HG03025 (cell line): ENCODE measurements around the gene EGF.

Source experiments
- ATAC-seq: cut with Tn5 transposase; IDR thresholded peaks from one replicate; pipeline ENCODE4 v1.9.1; 2021; ENCODE audit warnings: mild to moderate bottlenecking, moderate library complexity; ENCODE audit not compliant: unreplicated experiment, low FRiP score

EGF gene

DNA sequence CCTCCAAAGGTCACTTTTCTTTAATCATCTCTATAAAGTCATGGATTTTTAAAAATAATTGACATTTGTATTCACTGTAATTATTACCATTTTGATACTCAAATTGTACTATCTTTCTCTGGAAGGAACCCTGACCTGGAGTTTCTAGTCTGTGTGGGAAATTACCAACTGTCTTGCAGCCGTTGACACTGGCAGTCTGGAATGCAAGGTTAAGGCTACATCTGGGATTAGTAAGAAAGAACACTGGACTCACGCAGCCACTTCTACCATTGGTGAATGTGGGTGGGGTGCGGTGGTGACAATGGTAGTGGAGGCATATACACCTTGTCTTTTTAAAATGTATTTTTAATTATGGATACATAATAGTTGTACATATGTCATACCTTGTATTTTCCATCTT lies 40.9 kb downstream of the EGF start:
- no peak for ATAC-seq

DNA sequence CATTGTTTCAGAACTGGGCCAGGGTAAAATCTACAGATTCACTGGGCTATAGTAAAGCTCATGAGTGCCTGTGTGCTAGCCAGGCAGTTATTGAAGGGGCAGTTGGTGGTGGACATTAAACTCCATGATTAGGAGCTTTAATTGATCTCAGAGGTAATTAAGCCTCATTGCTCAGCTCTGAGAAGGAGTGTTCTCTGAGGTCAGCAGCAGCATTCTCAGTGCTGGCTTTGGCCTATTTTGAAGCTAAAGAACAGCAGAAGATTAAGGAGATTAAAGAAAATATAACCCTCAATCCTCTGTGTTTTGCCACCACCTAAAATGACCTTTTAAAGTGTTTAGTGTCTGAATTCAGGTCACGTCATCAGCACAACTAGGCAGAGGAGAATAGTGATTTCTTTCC lies 42.5 kb downstream of the EGF start:
- ATAC-seq = no peak

DNA sequence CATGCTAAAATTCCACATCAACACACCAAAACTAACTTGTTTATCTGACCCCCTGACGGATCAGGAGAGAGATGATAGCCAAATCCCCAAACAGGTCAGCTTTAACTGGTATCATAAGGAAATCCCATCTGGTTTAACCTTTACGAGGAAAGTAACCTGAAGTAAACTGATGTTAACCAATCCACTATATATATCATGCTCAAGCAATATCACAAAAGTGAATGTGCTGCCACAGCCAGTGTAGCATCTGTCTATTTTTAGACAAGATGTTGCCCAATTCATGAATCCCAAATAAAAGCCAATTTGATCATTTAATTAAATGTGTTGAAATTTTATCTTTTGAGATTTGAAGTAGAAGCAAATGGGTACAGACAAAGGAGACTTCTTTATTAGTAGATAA lies 44.5 kb downstream of the EGF start:
- no peak for ATAC-seq

DNA sequence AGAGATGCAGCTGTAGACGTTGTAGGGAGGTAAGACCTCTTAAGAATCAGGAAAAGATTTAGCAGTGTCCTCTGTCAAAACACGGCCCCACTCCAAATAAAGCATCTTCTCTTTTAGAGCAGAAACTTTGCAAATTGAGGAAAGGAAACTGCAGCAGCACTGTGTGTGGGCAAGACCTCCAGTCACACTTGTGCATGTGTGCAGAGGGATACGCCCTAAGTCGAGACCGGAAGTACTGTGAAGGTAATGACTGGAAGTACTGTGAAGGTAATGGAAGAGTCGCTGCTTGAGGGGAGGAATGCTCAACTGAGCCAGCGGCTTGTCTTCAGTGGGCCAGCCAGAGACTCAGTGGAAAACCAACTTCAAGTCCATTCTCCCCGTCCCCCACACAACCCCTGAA lies 46.5 kb downstream of the EGF start:
- ATAC-seq = no peak

DNA sequence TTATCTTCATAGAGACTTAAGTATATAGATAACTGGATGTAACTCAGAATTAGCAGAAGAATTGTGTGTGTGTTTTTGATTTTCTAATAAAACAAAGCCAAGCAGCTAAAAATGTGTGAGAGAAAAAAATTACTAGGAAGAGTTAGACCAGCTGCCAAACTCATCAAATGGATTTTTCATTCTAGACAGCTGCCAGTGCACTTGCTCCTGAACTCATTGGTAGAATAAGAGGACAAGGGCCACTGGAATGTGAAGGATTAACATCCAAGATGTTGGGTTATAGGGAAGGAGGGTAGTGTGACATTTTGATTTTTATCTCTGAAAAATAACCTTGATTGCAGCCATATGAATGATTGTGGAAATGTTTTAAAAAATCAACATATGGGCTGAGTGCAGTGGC lies 49.7 kb downstream of the EGF start:
- no peak for ATAC-seq

DNA sequence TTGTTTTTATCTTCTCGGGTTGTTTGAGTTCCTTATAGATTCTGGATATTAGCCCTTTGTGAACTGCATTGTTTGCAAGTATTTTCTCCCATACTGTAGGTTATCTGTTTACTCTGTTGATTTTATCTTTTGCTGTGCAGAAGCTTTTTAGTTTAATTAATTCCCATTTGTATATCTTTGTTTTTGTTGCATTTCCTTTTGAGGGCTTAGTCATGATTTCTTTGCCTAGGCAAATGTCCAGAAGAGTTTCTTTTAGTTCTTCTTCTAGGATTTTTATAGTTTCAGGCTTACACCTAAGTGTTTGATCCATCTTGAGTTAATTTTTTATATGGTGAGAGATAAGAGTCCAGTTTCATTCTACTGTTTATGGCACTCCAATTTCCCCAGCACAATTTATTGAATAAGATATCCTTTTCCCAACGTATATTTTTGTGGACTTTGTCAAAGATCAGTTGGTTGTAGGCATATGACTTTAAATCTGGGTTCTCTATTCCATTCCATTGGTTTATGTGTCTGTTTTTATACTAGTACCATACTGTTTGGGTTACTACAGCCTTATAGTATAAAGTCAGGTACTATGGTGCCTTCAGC lies 54.3 kb downstream of the EGF start:
- ATAC-seq = no peak

DNA sequence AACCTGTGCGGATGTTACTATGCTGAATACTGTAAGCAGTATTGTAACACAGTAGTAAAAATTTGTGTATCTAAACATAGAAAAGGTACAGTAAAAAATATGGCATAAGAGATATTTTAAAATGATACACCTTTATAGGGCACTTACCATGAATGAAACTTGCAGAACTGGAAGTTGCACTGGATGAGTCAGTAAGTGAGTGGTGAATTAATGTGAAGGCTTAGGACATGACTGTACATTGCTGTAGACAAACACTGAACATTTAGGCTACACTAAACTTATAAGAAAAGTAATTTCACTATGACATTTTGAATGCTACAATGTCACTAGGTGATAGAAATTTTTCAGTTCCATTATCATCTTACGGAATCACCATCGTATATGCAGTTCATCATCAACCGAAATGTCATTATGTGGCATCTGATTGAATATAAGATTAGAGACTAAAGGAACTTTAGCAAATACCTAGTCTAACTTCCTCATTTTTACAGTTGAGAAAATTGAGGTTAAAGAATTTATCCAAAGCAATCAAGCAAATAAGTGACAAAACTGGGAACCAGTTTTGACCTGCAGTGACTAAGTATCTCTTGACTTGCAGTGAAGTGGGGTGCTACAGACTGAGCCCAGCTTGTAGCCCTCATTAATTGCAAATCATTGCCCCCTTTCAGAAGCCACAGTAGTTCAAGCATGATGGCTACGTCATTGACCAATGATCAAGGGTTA lies 55.3 kb downstream of the EGF start:
- no peak for ATAC-seq

DNA sequence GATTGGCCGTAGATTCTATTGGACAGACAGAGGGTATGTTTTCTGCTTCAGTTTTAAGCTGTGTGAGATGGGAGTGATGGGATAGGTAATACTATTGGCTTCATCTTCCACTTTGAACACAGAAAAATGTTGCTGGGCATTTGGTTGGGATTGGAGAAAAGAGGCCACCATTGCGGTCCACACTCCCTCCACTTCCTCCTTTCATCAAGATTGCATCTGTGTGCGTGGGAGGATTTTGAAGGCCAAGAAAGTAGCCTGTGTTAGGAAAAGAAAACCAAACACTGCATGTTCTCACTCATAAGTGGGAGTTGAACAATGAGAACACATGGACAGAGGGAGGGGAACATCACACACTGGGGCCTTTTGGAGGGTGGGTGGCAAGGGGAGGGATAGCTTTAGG lies 56.4 kb downstream of the EGF start:
- ATAC-seq = no peak

DNA sequence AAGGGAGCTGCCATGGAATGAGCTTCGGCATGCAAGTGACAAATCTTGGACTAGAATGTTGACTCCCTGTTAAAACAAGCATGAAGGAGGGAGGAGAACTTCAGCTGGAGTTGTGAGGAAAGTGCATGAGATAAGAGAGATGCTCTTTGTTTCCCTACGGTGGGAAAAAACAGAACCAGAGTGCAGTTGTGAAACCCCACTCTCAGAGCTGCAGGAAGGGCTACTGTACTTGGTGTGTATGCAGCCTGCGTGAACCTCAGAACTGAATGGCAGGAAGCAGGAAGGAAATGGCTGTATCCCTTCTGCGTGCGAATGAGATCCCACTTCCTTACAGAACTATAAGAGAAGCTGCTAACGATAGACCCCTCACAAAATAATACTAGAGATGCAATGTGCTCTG lies 57.2 kb downstream of the EGF start:
- ATAC-seq = no peak

DNA sequence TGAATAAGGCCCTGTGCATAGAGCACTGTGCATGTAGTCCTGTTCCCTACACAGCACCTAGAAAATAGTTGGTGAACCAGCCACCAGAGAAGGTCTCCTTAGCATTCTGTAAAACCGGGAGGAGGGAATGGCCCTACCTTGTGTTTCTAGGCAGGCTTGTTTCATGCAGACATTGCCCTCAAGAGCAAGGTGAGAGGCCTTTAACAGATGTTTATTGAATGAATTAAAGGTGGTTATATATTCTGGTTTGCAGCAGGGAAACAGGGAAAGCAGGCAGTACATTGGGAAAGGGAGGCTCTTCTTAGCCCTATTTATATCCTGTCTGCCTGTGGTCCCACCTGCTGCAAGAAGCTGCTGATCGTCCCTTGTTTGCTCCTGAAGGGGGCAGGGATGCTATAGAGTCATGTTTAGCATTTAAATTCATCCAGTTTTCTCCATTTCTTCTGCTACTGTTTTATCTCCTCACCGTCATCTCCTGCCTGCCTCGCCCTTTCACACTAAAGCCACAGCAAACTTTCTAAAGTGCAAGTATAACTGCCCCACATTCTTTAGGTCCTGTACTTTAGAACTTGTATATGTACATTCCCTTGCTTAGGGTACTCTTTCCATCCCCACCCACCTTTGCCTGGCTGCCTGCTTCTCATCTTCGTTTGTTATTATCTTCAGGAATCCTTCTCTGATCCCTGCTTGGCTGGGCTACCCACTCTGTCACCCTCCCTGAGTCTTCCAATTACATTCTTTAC lies 60.3 kb downstream of the EGF start:
- no peak for ATAC-seq

DNA sequence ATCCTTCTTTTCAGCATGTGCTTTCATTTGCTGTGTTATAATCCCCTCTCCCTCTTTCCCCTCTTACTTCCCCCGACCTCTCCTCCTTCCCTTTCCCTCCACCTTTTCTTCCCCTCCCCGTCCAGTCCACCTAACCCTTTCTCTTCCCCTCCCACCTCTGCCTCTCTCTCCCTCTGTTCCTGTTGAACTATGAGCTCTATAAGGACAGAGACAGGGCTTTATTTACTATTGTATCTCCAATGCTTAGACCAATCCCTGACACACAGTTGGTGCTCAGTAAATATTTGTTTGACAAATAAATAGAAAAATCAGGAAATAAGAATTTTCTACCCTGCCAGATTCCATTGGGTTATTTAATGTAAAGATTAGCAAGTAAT lies 60.8 kb downstream of the EGF start:
- ATAC-seq = no peak

DNA sequence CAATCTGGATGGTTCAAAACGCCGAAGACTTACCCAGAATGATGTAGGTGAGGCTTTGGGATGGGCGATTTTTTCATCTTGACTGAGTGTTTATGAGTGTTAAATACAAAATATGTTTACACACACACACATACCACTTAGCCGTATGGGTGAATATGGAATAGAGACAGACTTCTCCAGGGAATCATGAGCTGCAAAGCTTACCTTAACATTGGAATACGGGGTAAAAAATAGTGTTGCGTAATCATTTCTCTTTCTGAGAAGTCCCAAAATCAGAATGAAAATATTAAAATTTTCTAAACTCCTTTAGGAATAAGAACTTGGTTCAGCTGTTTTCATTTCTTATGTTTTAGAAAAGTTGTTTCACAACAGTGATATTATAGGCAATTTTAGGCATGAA lies 63.5 kb downstream of the EGF start:
- ATAC-seq = no peak

DNA sequence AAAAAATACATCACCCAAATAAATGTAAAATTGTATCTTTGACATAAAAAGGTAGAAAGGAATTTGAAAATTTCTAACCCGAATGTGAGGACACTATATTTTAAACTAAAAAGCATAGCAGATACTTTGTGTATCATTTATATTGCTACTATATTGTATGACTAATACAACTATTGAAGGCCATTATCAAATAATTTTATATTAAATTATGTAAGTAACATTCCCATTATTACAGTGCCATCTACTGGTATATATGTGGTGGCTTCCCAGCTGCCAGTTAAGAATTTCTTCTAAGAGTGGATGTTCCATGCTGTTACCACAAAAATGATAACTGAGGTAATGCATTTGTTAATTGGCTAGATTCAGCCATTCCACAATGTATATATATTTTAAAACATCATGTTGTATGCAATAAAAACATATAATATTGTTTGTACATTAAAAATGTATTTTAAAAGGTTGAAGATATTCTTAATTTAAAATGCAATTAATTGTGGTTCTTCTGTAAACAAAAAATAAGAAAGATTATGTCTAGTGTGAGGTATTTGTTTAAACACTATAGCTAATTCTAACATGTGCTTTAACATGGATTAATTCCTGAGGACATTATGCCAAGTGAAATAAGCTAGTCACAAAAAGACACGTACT lies 65.3 kb downstream of the EGF start:
- no peak for ATAC-seq

DNA sequence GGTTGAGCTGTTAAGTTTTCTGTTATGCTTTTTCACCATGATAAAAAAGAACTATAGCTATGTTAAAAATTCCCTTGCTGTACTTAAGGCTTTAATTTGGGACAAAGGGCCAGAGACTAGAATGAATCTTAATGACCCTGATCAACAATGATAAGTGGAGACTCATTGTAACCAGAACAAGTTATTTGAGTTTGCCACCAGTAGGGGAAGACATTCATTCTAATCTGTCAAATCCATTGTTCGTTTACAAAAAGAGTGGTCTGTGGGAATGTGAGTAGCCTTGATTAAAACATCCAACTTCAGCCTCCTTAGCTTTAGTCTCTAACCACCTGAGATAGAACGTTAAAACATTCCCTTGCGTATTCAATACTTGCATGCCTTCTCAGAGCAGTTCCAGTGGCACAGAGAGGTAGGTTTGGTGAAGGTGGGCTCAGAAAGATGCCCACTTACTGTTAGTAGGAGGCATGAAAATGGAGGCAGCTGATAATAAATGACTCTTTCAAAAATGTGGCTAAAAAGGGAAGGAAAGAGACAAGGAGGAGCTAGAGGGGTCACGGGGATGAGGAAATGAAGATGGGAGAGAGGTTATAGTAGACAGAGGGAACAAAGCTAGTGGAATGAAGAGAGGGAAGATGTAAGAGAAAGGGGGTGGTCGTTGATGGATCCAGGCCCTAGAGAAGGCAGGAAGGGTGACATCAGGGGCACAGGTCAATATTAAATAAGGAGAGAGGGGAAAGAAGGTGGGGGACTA lies 66.2 kb downstream of the EGF start:
- no peak for ATAC-seq

DNA sequence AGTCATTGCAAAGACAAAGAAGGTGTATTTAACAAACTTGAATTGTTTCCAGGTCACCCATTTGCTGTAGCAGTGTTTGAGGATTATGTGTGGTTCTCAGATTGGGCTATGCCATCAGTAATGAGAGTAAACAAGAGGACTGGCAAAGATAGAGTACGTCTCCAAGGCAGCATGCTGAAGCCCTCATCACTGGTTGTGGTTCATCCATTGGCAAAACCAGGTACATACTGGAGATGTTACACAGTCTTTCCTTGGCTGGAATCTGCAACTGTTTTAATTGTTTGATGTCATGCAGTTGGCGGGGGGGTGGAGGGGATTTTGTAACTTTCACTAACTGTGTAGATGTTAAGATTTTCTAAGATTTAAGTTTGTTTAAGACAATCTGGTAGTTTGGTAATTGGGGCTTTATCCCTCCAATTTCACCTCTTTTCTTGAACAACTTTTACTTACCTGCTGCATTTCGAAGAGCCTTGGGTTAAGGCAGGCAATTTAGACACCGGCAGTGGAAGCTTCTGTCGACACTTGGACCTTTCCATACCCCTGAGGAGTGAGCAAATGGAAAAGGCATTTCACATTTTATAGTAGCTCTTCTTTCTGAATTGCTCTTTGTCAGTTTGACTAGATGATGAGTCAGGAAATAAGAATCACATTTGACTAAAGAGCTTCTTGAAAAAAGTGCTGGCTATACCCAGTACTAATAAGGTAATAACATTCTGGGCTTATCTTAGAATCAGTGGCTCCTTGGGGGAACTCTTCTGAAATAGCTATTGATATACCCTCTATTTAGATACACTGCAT lies 67.4 kb downstream of the EGF start:
- no peak for ATAC-seq

DNA sequence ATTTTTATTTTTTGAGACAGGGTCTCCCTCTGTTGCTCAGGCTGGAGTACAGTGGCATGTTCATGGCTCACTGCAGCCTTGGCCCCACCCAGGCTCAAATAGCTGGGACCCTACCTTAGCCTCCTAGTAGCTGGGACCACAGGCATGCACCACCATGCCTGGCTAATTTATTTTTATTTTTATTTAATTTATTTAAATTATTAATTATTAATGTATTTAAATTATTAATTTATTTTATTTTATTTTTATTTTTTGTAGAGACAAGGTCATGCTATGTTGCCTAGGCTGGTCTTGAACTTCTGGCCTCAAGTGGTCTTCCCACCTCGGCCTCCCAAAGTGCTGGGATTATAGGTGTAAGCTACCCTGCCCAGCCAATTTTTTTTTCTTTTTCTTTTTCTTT lies 69.3 kb downstream of the EGF start:
- no peak for ATAC-seq

DNA sequence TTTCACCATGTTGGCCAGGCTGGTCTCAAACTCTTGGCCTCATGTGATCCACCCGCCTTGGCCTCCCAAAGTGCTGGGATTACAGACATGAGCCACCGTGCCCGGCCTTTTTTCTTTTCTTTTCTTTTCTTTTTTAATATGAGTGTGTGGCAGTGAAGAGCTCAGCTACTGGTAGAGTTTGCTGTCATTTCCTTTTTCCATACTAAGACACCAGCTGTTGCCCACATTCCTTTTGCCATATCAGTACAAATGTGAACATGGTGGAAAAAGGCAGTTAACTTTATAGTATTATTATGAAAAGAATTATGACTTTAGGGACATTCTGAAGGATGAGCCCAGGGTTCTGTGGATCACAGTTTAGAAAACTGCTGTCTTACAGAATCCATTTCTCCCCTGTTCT lies 69.8 kb downstream of the EGF start:
- ATAC-seq = no peak

DNA sequence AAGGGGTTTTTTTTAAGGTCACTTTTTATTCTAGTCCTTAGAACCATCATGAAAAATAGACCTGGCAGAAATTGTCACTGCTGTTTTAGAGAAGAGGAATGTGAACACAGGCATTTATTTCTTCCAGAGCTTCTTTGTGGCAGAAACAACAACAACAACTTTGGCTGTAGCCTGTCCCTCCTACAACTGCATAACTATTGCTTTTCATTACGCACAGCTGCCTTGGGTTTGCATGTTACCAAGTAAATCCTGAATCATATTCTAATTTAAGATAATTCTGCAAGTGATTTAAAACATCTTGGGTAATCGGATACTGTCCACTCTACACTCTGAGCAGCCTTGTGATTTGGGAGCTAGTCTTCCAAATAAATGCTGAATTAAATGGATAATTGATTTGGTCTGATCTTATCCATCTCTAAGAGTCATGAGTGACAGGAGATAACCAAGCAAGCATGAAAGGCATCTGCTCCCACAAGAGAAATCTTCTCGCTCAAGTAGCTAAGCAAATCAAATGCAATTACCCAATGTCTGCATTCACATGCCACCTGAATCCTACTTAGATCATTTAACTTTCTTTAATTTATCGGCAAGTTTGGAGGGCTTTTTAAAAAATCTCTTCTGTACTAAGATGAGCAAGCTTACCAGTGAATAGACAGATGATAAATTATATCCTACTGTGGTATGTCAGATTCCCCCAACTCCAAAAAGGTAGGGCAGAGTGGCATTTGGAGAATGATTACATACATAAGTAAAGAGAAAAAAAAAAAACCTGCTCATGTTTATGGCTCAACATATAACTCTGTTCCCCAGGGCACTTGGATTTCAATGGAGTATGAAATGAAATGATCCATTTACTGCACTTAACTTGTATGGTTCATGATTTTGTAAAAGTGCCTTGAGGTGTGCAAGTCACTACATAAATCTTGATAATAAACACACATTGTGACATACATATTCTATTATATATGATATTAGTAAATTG lies 73.6 kb downstream of the EGF start:
- ATAC-seq = no peak

DNA sequence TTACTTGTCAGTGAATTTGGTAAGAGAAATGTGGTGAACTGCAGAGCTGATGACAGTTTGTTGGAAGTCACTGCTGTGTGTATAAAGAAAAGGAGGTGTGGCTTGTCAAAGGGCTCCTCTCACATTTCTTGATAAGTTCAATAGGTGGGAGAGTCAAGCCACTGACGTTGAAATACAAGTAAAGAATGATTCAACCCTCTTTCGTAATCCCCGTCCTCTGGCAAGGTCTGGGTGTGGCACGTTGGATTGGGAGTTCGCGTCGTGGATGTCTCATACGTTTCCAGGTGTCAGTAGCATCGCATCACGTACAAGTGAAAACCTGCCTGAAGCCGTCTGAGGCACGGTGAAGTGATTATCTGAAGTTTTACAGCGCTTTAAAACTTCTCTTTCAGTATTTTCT lies 76.4 kb downstream of the EGF start:
- ATAC-seq = no peak
